Measurements from ENCODE around the gene PBX2.

PBX2 gene

GRCh38 chr6:32171234-32171633, 18.8 kb downstream of the PBX2 start:
- no peak for DNase-seq (ENCODE audit: low spot score)

- DNase-seq (ENCODE audit: low spot score), result no peak
Observed at GRCh38 chr6:32170294-32170693, 19.7 kb downstream of the PBX2 start.

- DNase-seq (ENCODE audit: low spot score), result no peak
Observed at GRCh38 chr6:32168807-32169591, 21.0 kb downstream of the PBX2 start.

- no peak for DNase-seq (ENCODE audit: low spot score)
Observed at GRCh38 chr6:32168350-32168749, 21.7 kb downstream of the PBX2 start.

GRCh38 chr6:32167761-32168262, 22.2 kb downstream of the PBX2 start:
- DNase-seq (ENCODE audit: low spot score), result no peak

- DNase-seq (ENCODE audit: low spot score), result no peak
Observed at GRCh38 chr6:32167154-32167760, 22.7 kb downstream of the PBX2 start.

- no peak for DNase-seq (ENCODE audit: low spot score)
Observed at GRCh38 chr6:32166411-32167061, 23.5 kb downstream of the PBX2 start.

- no peak for DNase-seq (ENCODE audit: low spot score)
Observed at GRCh38 chr6:32164295-32164694, 25.7 kb downstream of the PBX2 start, which contains the start of gene EGFL8. Gene EGFL8, plus strand, starts transcription at chr6:32164595. Its CDS starts 1,571 bp downstream, at chr6:32166166.

- DNase-seq (ENCODE audit: low spot score), result no peak
Observed at GRCh38 chr6:32163559-32164258, 26.3 kb downstream of the PBX2 start.

GRCh38 chr6:32158052-32158451, 31.9 kb downstream of the PBX2 start:
- no peak for DNase-seq (ENCODE audit: low spot score)

GRCh38 chr6:32156891-32157290, 33.1 kb downstream of the PBX2 start:
- DNase-seq (ENCODE audit: low spot score), result no peak

- DNase-seq (ENCODE audit: low spot score), result peak; percentile 78
Observed at GRCh38 chr6:32154514-32155161, 35.4 kb downstream of the PBX2 start.

- DNase-seq (ENCODE audit: low spot score), result peak; percentile 81
Observed at GRCh38 chr6:32153564-32154513, 36.2 kb downstream of the PBX2 start, which contains the start of gene PPT2. Gene PPT2, plus strand, starts transcription at chr6:32154141. Its CDS starts 454 bp downstream, at chr6:32154595.

GRCh38 chr6:32152769-32153563, 37.0 kb downstream of the PBX2 start:
- peak; percentile 18 for DNase-seq (ENCODE audit: low spot score)

GRCh38 chr6:32151863-32152768, 37.9 kb downstream of the PBX2 start, which contains the start of gene PRRT1:
Gene PRRT1, minus strand, starts transcription at chr6:32151939. Its CDS starts 112 bp downstream, at chr6:32151827.
- DNase-seq (ENCODE audit: low spot score), result no peak

GRCh38 chr6:32151181-32151862, 38.7 kb downstream of the PBX2 start:
- no peak for DNase-seq (ENCODE audit: low spot score)

- no peak for DNase-seq (ENCODE audit: low spot score)
Observed at GRCh38 chr6:32149932-32150870, 39.8 kb downstream of the PBX2 start.

Measured in SW480 (cell line).